Measurements from ENCODE around the gene PRRG3. TPM values are rescaled to one million over a fixed set of nuclear protein-coding genes. Genes with fewer than 3 reads are reported as not detected.

The PRRG3 gene
- total RNA-seq, 1 donor from 2014 or later: 0.46 TPM

GRCh38 chrX:151704041-151704663 lies 8.9 kb downstream of the PRRG3 start:
- DNase-seq (ENCODE audit: low spot score): no peak

GRCh38 chrX:151708821-151709220 lies 13.6 kb downstream of the PRRG3 start:
- DNase-seq (ENCODE audit: low spot score): no peak

- no peak for DNase-seq (ENCODE audit: low spot score)
These were observed 15.2 kb downstream of the PRRG3 start for GRCh38 chrX:151710457-151710856.

- no peak for DNase-seq (ENCODE audit: low spot score)
These were observed 15.9 kb downstream of the PRRG3 start for GRCh38 chrX:151711154-151711553.

GRCh38 chrX:151711787-151712186 lies 16.5 kb downstream of the PRRG3 start:
- peak; percentile 57 for DNase-seq (ENCODE audit: low spot score)

GRCh38 chrX:151712253-151712652 lies 17.0 kb downstream of the PRRG3 start:
- no peak for DNase-seq (ENCODE audit: low spot score)

- DNase-seq (ENCODE audit: low spot score): no peak
These were observed 18.6 kb downstream of the PRRG3 start for GRCh38 chrX:151713849-151714248.

- DNase-seq (ENCODE audit: low spot score): no peak
These were observed 19.1 kb downstream of the PRRG3 start for GRCh38 chrX:151714362-151714761.

GRCh38 chrX:151715752-151716151 lies 20.5 kb downstream of the PRRG3 start, which contains the start of gene FATE1:
TSS of gene FATE1 (plus strand) at chrX:151716035. CDS start at chrX:151716120, 85 bp downstream.
- DNase-seq (ENCODE audit: low spot score): no peak

GRCh38 chrX:151722241-151722846 lies 27.1 kb downstream of the PRRG3 start:
- DNase-seq (ENCODE audit: low spot score): peak; percentile 30

GRCh38 chrX:151723156-151723760 lies 28.0 kb downstream of the PRRG3 start:
- no peak for DNase-seq (ENCODE audit: low spot score)

GRCh38 chrX:151724563-151725337 lies 29.5 kb downstream of the PRRG3 start:
- DNase-seq (ENCODE audit: low spot score): no peak

GRCh38 chrX:151725338-151725614 lies 30.0 kb downstream of the PRRG3 start:
- no peak for DNase-seq (ENCODE audit: low spot score)

GRCh38 chrX:151726751-151727150 lies 31.5 kb downstream of the PRRG3 start:
- no peak for DNase-seq (ENCODE audit: low spot score)

- no peak for DNase-seq (ENCODE audit: low spot score)
These were observed 32.1 kb downstream of the PRRG3 start for GRCh38 chrX:151727346-151727745.

GRCh38 chrX:151729056-151729725 lies 33.9 kb downstream of the PRRG3 start:
- no peak for DNase-seq (ENCODE audit: low spot score)

- DNase-seq (ENCODE audit: low spot score): no peak
These were observed 39.2 kb downstream of the PRRG3 start, which contains the start of gene CNGA2 for GRCh38 chrX:151734446-151734845. TSS of gene CNGA2 (plus strand) at chrX:151734746. CDS start at chrX:151738484, 3,738 bp downstream.

GRCh38 chrX:151735219-151735618 lies 40.0 kb downstream of the PRRG3 start:
- no peak for DNase-seq (ENCODE audit: low spot score)

- DNase-seq (ENCODE audit: low spot score): no peak
These were observed 41.4 kb downstream of the PRRG3 start for GRCh38 chrX:151736685-151737084.

GRCh38 chrX:151737494-151737893 lies 42.2 kb downstream of the PRRG3 start:
- DNase-seq (ENCODE audit: low spot score): no peak

- no peak for DNase-seq (ENCODE audit: low spot score)
These were observed 43.5 kb downstream of the PRRG3 start for GRCh38 chrX:151738751-151739150.

GRCh38 chrX:151741606-151742005 lies 46.3 kb downstream of the PRRG3 start:
- no peak for DNase-seq (ENCODE audit: low spot score)
